Ishikawa (cell line): ENCODE results near the gene SERPINB6.

Experiments used
- CEBPB ChIP-seq: IDR thresholded peaks from 2 replicates; pipeline ENCODE4 v1.6.1; 2012
- CREB1 ChIP-seq: IDR thresholded peaks from 2 replicates; pipeline ENCODE4 v1.6.1; 2012; ENCODE audit warnings: low read depth
- EGR1 ChIP-seq: IDR thresholded peaks from 2 replicates; pipeline ENCODE4 v1.6.1; 2012
- EP300 ChIP-seq: IDR thresholded peaks from 2 replicates; pipeline ENCODE4 v1.6.1; 2012; ENCODE audit warnings: borderline replicate concordance
- FOXM1 ChIP-seq: IDR thresholded peaks from 2 replicates; pipeline ENCODE4 v1.6.1; 2012; ENCODE audit warnings: low read depth, borderline replicate concordance
- NFIC ChIP-seq: IDR thresholded peaks from 2 replicates; pipeline ENCODE4 v1.6.1; 2012
- RAD21 ChIP-seq: IDR thresholded peaks from 2 replicates; pipeline ENCODE4 v1.6.1; 2012; ENCODE audit warnings: low read depth
- TAF1 ChIP-seq: IDR thresholded peaks from 2 replicates; pipeline ENCODE4 v1.6.1; 2012; ENCODE audit warnings: low read depth, mild to moderate bottlenecking
- TCF12 ChIP-seq: IDR thresholded peaks from 2 replicates; pipeline ENCODE4 v1.6.1; 2012; ENCODE audit warnings: low read depth
- TEAD4 ChIP-seq: IDR thresholded peaks from 2 replicates; pipeline ENCODE4 v1.6.1; 2012
- YY1 ChIP-seq: IDR thresholded peaks from 2 replicates; pipeline ENCODE4 v1.6.1; 2012; ENCODE audit warnings: low read depth
- ZBTB7A ChIP-seq: IDR thresholded peaks from 2 replicates; pipeline ENCODE4 v1.6.1; 2012; ENCODE audit warnings: low read depth
- TF ChIP-seq, protein P1 (sequence below): IDR thresholded peaks from 2 replicates; pipeline ENCODE4 v1.6.1; 2012
- TF ChIP-seq, protein P2 (sequence below): IDR thresholded peaks from 2 replicates; pipeline ENCODE4 v1.6.1; 2012; ENCODE audit warnings: low read depth, mild to moderate bottlenecking
- TF ChIP-seq, protein P3 (sequence below): IDR thresholded peaks from 2 replicates; pipeline ENCODE4 v1.6.1; 2012

Gene SERPINB6

DNA sequence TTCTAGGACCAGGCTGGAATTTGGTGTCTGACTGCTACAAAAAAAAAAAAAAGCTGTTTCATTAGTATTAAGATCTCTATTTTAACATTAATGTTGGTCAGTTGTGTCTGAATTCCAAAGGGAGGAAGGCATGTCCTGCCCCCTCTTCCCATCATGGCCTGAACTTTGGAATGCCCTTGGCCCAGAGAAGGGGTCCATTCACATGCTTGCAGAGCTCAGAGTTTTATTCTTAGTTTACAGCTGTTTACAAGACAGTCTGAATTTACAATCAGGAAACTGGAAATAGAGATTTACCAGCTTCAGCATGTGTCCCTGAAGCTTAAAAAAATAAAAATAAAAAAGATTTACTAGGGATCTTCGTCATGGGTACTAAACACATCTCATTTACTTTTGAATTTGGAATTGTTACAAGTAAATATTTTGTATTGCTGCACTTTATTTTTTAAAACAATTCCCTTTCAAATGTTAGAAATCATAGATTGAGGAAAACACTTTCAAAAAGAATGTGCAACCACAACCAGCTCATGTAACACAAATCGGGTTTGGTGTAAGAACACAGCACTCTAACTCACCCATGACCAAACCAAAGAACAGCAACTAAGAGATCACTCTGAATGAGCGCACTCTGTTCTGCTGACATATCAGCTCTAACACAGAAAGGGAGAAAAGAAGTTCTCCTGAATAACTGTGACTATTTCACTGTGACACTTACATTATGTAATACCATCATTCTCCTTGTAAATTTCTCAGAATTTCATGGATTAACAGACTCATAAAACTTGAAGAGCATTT lies 6.6 kb upstream of the SERPINB6 start:
- TF ChIP-seq EP300 (no peak), YY1 (no peak), CEBPB (no peak), TEAD4 (no peak)

- no peak for TF ChIP-seq CREB1
- TF ChIP-seq ZBTB7A, result no peak
- no peak for TF ChIP-seq TEAD4
- TF ChIP-seq EGR1, result no peak
- no peak for TF ChIP-seq EP300
- TF ChIP-seq, protein P1, sequence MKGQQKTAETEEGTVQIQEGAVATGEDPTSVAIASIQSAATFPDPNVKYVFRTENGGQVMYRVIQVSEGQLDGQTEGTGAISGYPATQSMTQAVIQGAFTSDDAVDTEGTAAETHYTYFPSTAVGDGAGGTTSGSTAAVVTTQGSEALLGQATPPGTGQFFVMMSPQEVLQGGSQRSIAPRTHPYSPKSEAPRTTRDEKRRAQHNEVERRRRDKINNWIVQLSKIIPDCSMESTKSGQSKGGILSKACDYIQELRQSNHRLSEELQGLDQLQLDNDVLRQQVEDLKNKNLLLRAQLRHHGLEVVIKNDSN, result no peak
- TF ChIP-seq TCF12, result no peak
- TF ChIP-seq RAD21, result no peak
- TF ChIP-seq, protein P2, sequence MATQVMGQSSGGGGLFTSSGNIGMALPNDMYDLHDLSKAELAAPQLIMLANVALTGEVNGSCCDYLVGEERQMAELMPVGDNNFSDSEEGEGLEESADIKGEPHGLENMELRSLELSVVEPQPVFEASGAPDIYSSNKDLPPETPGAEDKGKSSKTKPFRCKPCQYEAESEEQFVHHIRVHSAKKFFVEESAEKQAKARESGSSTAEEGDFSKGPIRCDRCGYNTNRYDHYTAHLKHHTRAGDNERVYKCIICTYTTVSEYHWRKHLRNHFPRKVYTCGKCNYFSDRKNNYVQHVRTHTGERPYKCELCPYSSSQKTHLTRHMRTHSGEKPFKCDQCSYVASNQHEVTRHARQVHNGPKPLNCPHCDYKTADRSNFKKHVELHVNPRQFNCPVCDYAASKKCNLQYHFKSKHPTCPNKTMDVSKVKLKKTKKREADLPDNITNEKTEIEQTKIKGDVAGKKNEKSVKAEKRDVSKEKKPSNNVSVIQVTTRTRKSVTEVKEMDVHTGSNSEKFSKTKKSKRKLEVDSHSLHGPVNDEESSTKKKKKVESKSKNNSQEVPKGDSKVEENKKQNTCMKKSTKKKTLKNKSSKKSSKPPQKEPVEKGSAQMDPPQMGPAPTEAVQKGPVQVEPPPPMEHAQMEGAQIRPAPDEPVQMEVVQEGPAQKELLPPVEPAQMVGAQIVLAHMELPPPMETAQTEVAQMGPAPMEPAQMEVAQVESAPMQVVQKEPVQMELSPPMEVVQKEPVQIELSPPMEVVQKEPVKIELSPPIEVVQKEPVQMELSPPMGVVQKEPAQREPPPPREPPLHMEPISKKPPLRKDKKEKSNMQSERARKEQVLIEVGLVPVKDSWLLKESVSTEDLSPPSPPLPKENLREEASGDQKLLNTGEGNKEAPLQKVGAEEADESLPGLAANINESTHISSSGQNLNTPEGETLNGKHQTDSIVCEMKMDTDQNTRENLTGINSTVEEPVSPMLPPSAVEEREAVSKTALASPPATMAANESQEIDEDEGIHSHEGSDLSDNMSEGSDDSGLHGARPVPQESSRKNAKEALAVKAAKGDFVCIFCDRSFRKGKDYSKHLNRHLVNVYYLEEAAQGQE, result no peak
- no peak for TF ChIP-seq FOXM1
- no peak for TF ChIP-seq YY1
- TF ChIP-seq CEBPB, result no peak
- no peak for TF ChIP-seq TAF1
- TF ChIP-seq, protein P3, sequence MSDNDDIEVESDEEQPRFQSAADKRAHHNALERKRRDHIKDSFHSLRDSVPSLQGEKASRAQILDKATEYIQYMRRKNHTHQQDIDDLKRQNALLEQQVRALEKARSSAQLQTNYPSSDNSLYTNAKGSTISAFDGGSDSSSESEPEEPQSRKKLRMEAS, result no peak
- TF ChIP-seq NFIC, result no peak
These were observed 5.9 kb upstream of the SERPINB6 start for GRCh38 chr6:2977290-2977689.

- TF ChIP-seq TCF12 (no peak), RAD21 (no peak), TEAD4 (no peak)
- TF ChIP-seq, protein P2, result no peak
- TF ChIP-seq, protein P1, result no peak
These were observed 5.3 kb upstream of the SERPINB6 start for GRCh38 chr6:2976571-2977085.

GRCh38 chr6:2976060-2976459 lies 4.7 kb upstream of the SERPINB6 start:
- TF ChIP-seq TEAD4 (no peak), TCF12 (no peak), YY1 (no peak), EGR1 (no peak), RAD21 (no peak), CREB1 (no peak), FOXM1 (no peak), CEBPB (no peak)
- TF ChIP-seq, protein P2, result no peak
- TF ChIP-seq, protein P3, result no peak
- TF ChIP-seq, protein P1, result no peak
